ENCODE data around the gene TSN. TPM values are rescaled to one million over a fixed set of nuclear protein-coding genes. Genes with fewer than 3 reads are reported as not detected.

The TSN gene
- total RNA-seq, 2 donors from 2014 or later = 18.2 to 20.8 TPM

- H3K4me1 ChIP-seq = no peaks in the 10 kb centered on the region
- no peak overlapping the region for H3K27ac ChIP-seq
- TF ChIP-seq POLR2A (IDR thresholded peaks at IDR 0.05) (no peak), CTCF (IDR thresholded peaks at IDR 0.05) (no peak)
- 40 to 42% methylated on average over 7 of the region's 7 CpGs for WGBS, 2 donors
- no peaks in the 10 kb centered on the region for H3K9me3 ChIP-seq
- intact Hi-C loops (cut with DNase I) = no loop called here
- DNase-seq = no peak
- H3K27me3 ChIP-seq = no peaks in the 10 kb centered on the region
- no peaks in the 10 kb centered on the region for H3K36me3 ChIP-seq (replicated peaks in 1 of 2; ENCODE audit: insufficient read depth in 1 of 2, low read depth in 2 of 2)
- ATAC-seq = no peak
- H3K4me3 ChIP-seq = no peak overlapping the region
These were observed 23.5 kb downstream of the TSN start for GRCh38 chr2:121778741-121779487.

GRCh38 chr2:121783180-121783579 lies 27.7 kb downstream of the TSN start:
- intact Hi-C loops (cut with DNase I) = no loop called here
- no peaks in the 10 kb centered on the region for H3K9me3 ChIP-seq
- H3K27me3 ChIP-seq = no peaks in the 10 kb centered on the region
- ATAC-seq = no peak
- TF ChIP-seq POLR2A (IDR thresholded peaks at IDR 0.05) = no peak
- no peak for TF ChIP-seq CTCF (IDR thresholded peaks at IDR 0.05)
- H3K27ac ChIP-seq = no peak overlapping the region
- no peaks in the 10 kb centered on the region for H3K4me1 ChIP-seq
- DNase-seq = no peak
- no peaks in the 10 kb centered on the region for H3K36me3 ChIP-seq (replicated peaks in 1 of 2; ENCODE audit: insufficient read depth in 1 of 2, low read depth in 2 of 2)
- WGBS, 2 donors = 15 to 21% methylated on average over 2 of the region's 2 CpGs
- H3K4me3 ChIP-seq = no peak overlapping the region

GRCh38 chr2:121788685-121789084 lies 33.2 kb downstream of the TSN start:
- no peak for DNase-seq
- H3K4me3 ChIP-seq = no peak overlapping the region
- no peaks in the 10 kb centered on the region for H3K9me3 ChIP-seq
- H3K27ac ChIP-seq = no peak overlapping the region
- H3K4me1 ChIP-seq = no peaks in the 10 kb centered on the region
- no peak for TF ChIP-seq POLR2A (IDR thresholded peaks at IDR 0.05)
- no peak for TF ChIP-seq CTCF (IDR thresholded peaks at IDR 0.05)
- intact Hi-C loops (cut with DNase I) = no loop called here
- H3K27me3 ChIP-seq = no peaks in the 10 kb centered on the region
- no peak for ATAC-seq
- H3K36me3 ChIP-seq (replicated peaks in 1 of 2; ENCODE audit: insufficient read depth in 1 of 2, low read depth in 2 of 2) = no peaks in the 10 kb centered on the region
- 94 to 100% methylated on average over 1 of the region's 1 CpG for WGBS, 2 donors

- 46% methylated on average over 5 of the region's 5 CpGs for WGBS, 2 donors
- DNase-seq (no peak), ATAC-seq (peak; percentile 24)
- Histone ChIP-seq H3K4me1 (no peaks in the 10 kb centered on the region), H3K4me3 (no peak overlapping the region), H3K27me3 (no peaks in the 10 kb centered on the region), H3K27ac (no peak overlapping the region), H3K9me3 (no peaks in the 10 kb centered on the region), H3K36me3 (replicated peaks in 1 of 2; ENCODE audit: insufficient read depth in 1 of 2, low read depth in 2 of 2) (no peaks in the 10 kb centered on the region)
- intact Hi-C loops (cut with DNase I) = no loop called here
- TF ChIP-seq POLR2A (IDR thresholded peaks at IDR 0.05) = no peak
- no peak for TF ChIP-seq CTCF (IDR thresholded peaks at IDR 0.05)
These were observed 35.0 kb downstream of the TSN start for GRCh38 chr2:121790276-121790956.

Data from body of pancreas (tissue), 4 donors.